HepG2 (cell line): Measurements from ENCODE around the gene CASTOR1. TPM values are rescaled to one million over a fixed set of nuclear protein-coding genes. Genes with fewer than 3 reads are reported as not detected.

ENCODE experiments used
- ATAC-seq: fragments of 200-7000 bp; cut with Tn5 transposase; 3 replicates; pipeline ENCODE4 v1.9.1; 2020; ENCODE audit warnings: mild to moderate bottlenecking, moderate library complexity
- BruUV-seq: library from RNA; stranded (reverse); fragments of 400-500 nt; replicated peaks from 2 replicates; lab custom pipeline; 2021; lab: Mats Ljungman, UMichigan
- CTCF ChIA-PET: fragments of 300-600 bp; formaldehyde crosslinking; extraction: SDS; loops from one replicate; lab custom pipeline; 2021; ENCODE audit warnings: low total read pairs, inconsistent platforms, low intra/inter-chr PET ratio; lab: Yijun Ruan, JAX
- POLR2A ChIA-PET: fragments of 350-600 bp; sonication (Branson Sonifier 250); formaldehyde crosslinking; loops from one replicate; lab custom pipeline; 2020; ENCODE audit warnings: antibody characterized with exemption, inconsistent platforms; lab: Yijun Ruan, JAX
- DNase-seq: peaks from one replicate; pipeline ENCODE4 v3.0.0-alpha.2; 2015; ENCODE audit warnings: low spot score
- FAIRE-seq: peaks from 3 replicates; lab custom pipeline; 2011; peaks lifted over from hg19 to GRCh38; lab: Jason Lieb, UNC
- H2AFZ ChIP-seq: one replicate; pipeline ENCODE4 v1.6.1; 2011; ENCODE audit warnings: low read length, inconsistent platforms
- H3K27ac ChIP-seq: fragments of 300-600 bp; 3 replicates; pipeline ENCODE4 v1.8.0; 2011; ENCODE audit warnings: mixed run types, mild to moderate bottlenecking, mixed read lengths, low read length, inconsistent platforms; ENCODE audit not compliant: insufficient read depth; ENCODE audit errors: extremely low read length
- H3K27me3 ChIP-seq, 2 experiments: fragments of 200-600 bp in 1 of 2; 2 replicates in 1 of 2; 3 replicates in 1 of 2; pipeline versions ENCODE4 v1.6.0 to v1.8.0; 2011; ENCODE audit warnings: low read length in 2 of 2, mild to moderate bottlenecking in 2 of 2, moderate library complexity in 2 of 2, inconsistent platforms in 1 of 2; ENCODE audit not compliant: insufficient read depth in 2 of 2, control insufficient read depth in 1 of 2
- H3K36me3 ChIP-seq, 2 experiments: fragments of 200-600 bp in 1 of 2; replicated peaks in 1 of 2; 2 replicates in 1 of 2; 3 replicates in 1 of 2; pipeline versions ENCODE4 v1.5.1 to v1.8.0; 2011; ENCODE audit warnings: low read length in 2 of 2, inconsistent platforms in 1 of 2; ENCODE audit not compliant: insufficient read depth in 2 of 2, control insufficient read depth in 1 of 2
- H3K4me1 ChIP-seq: 2 replicates; pipeline ENCODE4 v1.5.1; 2012; ENCODE audit warnings: low read length, inconsistent platforms; ENCODE audit not compliant: insufficient read depth
- H3K4me2 ChIP-seq: 2 replicates; pipeline ENCODE4 v1.6.0; 2011; ENCODE audit warnings: low read depth, low read length, inconsistent platforms
- H3K4me3 ChIP-seq, 3 experiments: fragments of 200-600 bp in 1 of 3; sonication (generic), shearing (Covaris generic) in 1 of 3; replicated peaks in 1 of 3; 2 replicates each; pipeline ENCODE4 v1.5.1; 2011 to 2016; ENCODE audit warnings: low read length in 3 of 3, inconsistent platforms in 2 of 3, low read depth in 2 of 3, mild to moderate bottlenecking in 2 of 3, control low read depth in 1 of 3, mixed read lengths in 1 of 3; ENCODE audit not compliant: insufficient read depth in 1 of 3
- H3K79me2 ChIP-seq: one replicate; pipeline ENCODE4 v1.6.1; 2011; ENCODE audit warnings: low read length, inconsistent platforms; ENCODE audit not compliant: insufficient read depth
- H3K9ac ChIP-seq: 2 replicates; pipeline ENCODE4 v1.6.0; 2011; ENCODE audit warnings: mild to moderate bottlenecking, low read depth, low read length, inconsistent platforms; ENCODE audit not compliant: insufficient read depth
- H3K9me3 ChIP-seq: 2 replicates; pipeline ENCODE4 v1.5.1; 2012; ENCODE audit warnings: mild to moderate bottlenecking, low read length
- H4K20me1 ChIP-seq: 2 replicates; pipeline ENCODE4 v1.6.0; 2011; ENCODE audit warnings: inconsistent platforms, mild to moderate bottlenecking, low read length, moderate library complexity; ENCODE audit not compliant: insufficient read depth
- HDAC1 ChIP-seq: sonication (generic); formaldehyde crosslinking; IDR thresholded peaks from 2 replicates; pipeline ENCODE4 v1.5.1; 2020; ENCODE audit warnings: mild to moderate bottlenecking, missing genetic modification reagents
- HMGXB3 ChIP-seq: sonication (generic); formaldehyde crosslinking; IDR thresholded peaks from 2 replicates; pipeline ENCODE4 v1.4.0; 2020; ENCODE audit warnings: missing genetic modification reagents, borderline replicate concordance
- MEIS2 ChIP-seq: sonication (generic); formaldehyde crosslinking; IDR thresholded peaks from 2 replicates; pipeline ENCODE4 v1.9.0; 2021; ENCODE audit warnings: mild to moderate bottlenecking, missing genetic modification reagents
- NR2F6 ChIP-seq, 2 experiments: IDR thresholded peaks; 2 replicates each; pipeline ENCODE4 v1.6.1; 2016; ENCODE audit warnings: antibody characterized with exemption in 1 of 2, mild to moderate bottlenecking in 1 of 2
- PATZ1 ChIP-seq: sonication (generic); formaldehyde crosslinking; IDR thresholded peaks from 2 replicates; pipeline ENCODE4 v1.4.0; 2020; ENCODE audit warnings: missing genetic modification reagents
- PHF5A ChIP-seq: IDR thresholded peaks from one replicate; pipeline ENCODE4 v1.6.1; 2018; ENCODE audit warnings: low read depth, missing genetic modification reagents; ENCODE audit not compliant: unreplicated experiment
- SMAD3 ChIP-seq: sonication (generic); formaldehyde crosslinking; IDR thresholded peaks from 2 replicates; pipeline ENCODE4 v1.4.0; 2020; ENCODE audit warnings: missing genetic modification reagents
- SP1 ChIP-seq, 2 experiments: fragments of 450-650 bp in 1 of 2; sonication (generic) in 1 of 2; formaldehyde crosslinking in 1 of 2; IDR thresholded peaks; 2 replicates each; pipeline versions ENCODE4 v1.4.0 to v1.6.1; 2016 to 2020; ENCODE audit warnings: missing genetic modification reagents in 1 of 2
- SRSF1 ChIP-seq: fragments of 200-400 bp; formaldehyde crosslinking; optimal IDR thresholded peaks from 2 replicates; pipeline ENCODE3; 2017; ENCODE audit warnings: mild to moderate bottlenecking, low read depth, low read length, moderate library complexity
- ZMAT3 ChIP-seq: sonication (generic); formaldehyde crosslinking; conservative IDR thresholded peaks from 2 replicates; pipeline ENCODE4 v1.7.0; 2021; ENCODE audit warnings: missing genetic modification reagents
- ZNF550 ChIP-seq: sonication (generic); formaldehyde crosslinking; IDR thresholded peaks from 2 replicates; pipeline ENCODE4 v1.4.0; 2020; ENCODE audit warnings: mild to moderate bottlenecking, missing genetic modification reagents, borderline replicate concordance
- WGBS: methylation state at CpG from one replicate; pipeline ENCODE4 v1.1.6; 2017; ENCODE audit warnings: low lambda C conversion rate; 5-methylcytosine and 5-hydroxymethylcytosine counted together
- in situ Hi-C: cut with HindIII; loops from 2 replicates; pipeline ENCODE4 v1.10.0; 2017; ENCODE audit warnings: low pct_unique_long_range_greater_than_20kb; ENCODE audit not compliant: extremely low pct_ligation_motif_present
- intact Hi-C: fragments of 100-400 bp; cut with micrococcal nuclease; formaldehyde crosslinking; loops from one replicate; pipeline ENCODE4 v1.10.0; 2022; ENCODE audit not compliant: unreplicated experiment
- polyA plus RNA-seq, 8 experiments: library from polyadenylated mRNA; depleted of rRNA in 3 of 8; stranded (reverse) in 7 of 8; unstranded in 1 of 8; fragments of >200 nt; fragmentation: Illumina TruSeq in 4 of 8; extraction: Trizol in 4 of 8; gene quantifications; 2 replicates each; pipeline versions ENCODE4 v1.2.1 to v1.2.3, GENCODE V29; 2011 to 2016; ENCODE audit warnings: low read depth in 4 of 8, missing spikeins in 1 of 8, mixed read lengths in 1 of 8; ENCODE audit not compliant: insufficient read depth in 1 of 8
- total RNA-seq, 5 experiments: library from RNA; depleted of rRNA; stranded (reverse); fragments of >200 nt; fragmentation: Illumina TruSeq; extraction: Trizol; gene quantifications; 2 replicates each; pipeline ENCODE4 v1.2.3, GENCODE V29; 2016; ENCODE audit warnings: low read depth in 1 of 5

Gene CASTOR1
- total and polyA plus RNA-seq, 2 of the 13 experiments (the other 11 are each of a cell fraction or from before 2014, with no cell fraction given), result 2.6 to 4.4 TPM

GRCh38 chr22:30326706-30327362 lies 37.5 kb upstream of the CASTOR1 start, which contains the start of gene TBC1D10A (continued):
- TF ChIP-seq MEIS2 (CRISPR knock-in tag), result peak; percentile 85

GRCh38 chr22:30326255-30326705 lies 37.0 kb upstream of the CASTOR1 start:
- no TSS peak for BruUV-seq
- intact Hi-C loops, result loop anchor here (2.0 kb wide), 1 partner anchor 37 kb away; the partner anchor contains the start of gene CASTOR1
- DNase-seq, result no peak
- H3K9me3 ChIP-seq, result no peaks in the 10 kb centered on the region
- H3K79me2 ChIP-seq, result no peaks in the 10 kb centered on the region
- CTCF ChIA-PET, result interaction anchor here (2.2 kb wide), 1 partner anchor 39 kb away, joined by 13 read pairs; no protein-coding TSS in a partner anchor
- in situ Hi-C loops, result no loop called here
- H3K36me3 ChIP-seq, result peaks cover 0 to 4% of the 10 kb centered on the region in 2 experiments; a peak in 2 of 5 replicates
- peak overlapping the region; percentile 70 for H3K4me2 ChIP-seq
- no peak for FAIRE-seq
- H3K27ac ChIP-seq, result peak overlapping the region; percentile 46
- no peaks in the 10 kb centered on the region for H4K20me1 ChIP-seq
- peak; percentile 27 for ATAC-seq
- H2AFZ ChIP-seq, result no peak overlapping the region
- POLR2A ChIA-PET, result interaction anchor here (0.8 to 3.6 kb wide), 11 partner anchors 8 to 560 kb away, joined by 3 to 39 read pairs (median 7); partner anchors contain the start of genes CASTOR1, CCDC157, RNF215 and SF3A1
- H3K9ac ChIP-seq, result peak overlapping the region; percentile 77
- peaks cover 39% of the 10 kb centered on the region for H3K4me1 ChIP-seq
- H3K4me3 ChIP-seq, result peak overlapping the region; percentile 69 to 95 (median 89)
- no peaks in the 10 kb centered on the region; a peak in 1 of 5 replicates for H3K27me3 ChIP-seq
- 2% methylated on average over 8 of the region's 34 CpGs for WGBS
- no peak for TF ChIP-seq PHF5A (CRISPR knock-in tag)
- TF ChIP-seq ZNF550 (CRISPR knock-in tag), result no peak
- TF ChIP-seq SP1 (IDR thresholded peaks at IDR 0.05), result no peak
- no peak for TF ChIP-seq SP1 (CRISPR knock-in tag; IDR thresholded peaks at IDR 0.05)
- no peak for TF ChIP-seq SMAD3 (CRISPR knock-in tag)
- no peak for TF ChIP-seq NR2F6 (IDR thresholded peaks at IDR 0.05)
- no peak for TF ChIP-seq NR2F6 (CRISPR knock-in tag; IDR thresholded peaks at IDR 0.05)
- TF ChIP-seq PATZ1 (CRISPR knock-in tag), result 0 out of 2 replicates have a peak, but pooled peaks have one; percentile 19
- TF ChIP-seq ZMAT3, result no peak
- 0 out of 2 replicates have a peak, but pooled peaks have one; percentile 1 for TF ChIP-seq HDAC1 (CRISPR knock-in tag)
- TF ChIP-seq HMGXB3 (CRISPR knock-in tag), result no peak
- peak; percentile 5 for TF ChIP-seq SRSF1
